Lower leg skin (tissue), 4 donors: Measurements from ENCODE around the gene CCDC66. TPM values are rescaled to one million over a fixed set of nuclear protein-coding genes. Genes with fewer than 3 reads are reported as not detected.
"Not testable (repeated sequence)": the region's sequence is repeated elsewhere in the genome, so short reads cannot be mapped to it uniquely, and the experiment has no call there.

ENCODE experiments used
- DNase-seq, 2 donors: peaks; one replicate each; pipeline ENCODE4 v3.0.0-alpha.2; 2019; ENCODE audit warnings: low spot score in 2 of 2
- H3K4me3 ChIP-seq: fragments of 200-600 bp; sonication (generic); 2 replicates; pipeline ENCODE4 v1.5.1; 2017; ENCODE audit warnings: mild to moderate bottlenecking, low read depth; ENCODE audit not compliant: poor library complexity, severe bottlenecking
- POLR2A ChIP-seq, 2 donors: fragments of 450-650 bp; IDR thresholded peaks; one replicate each; pipeline ENCODE4 v1.6.1; 2016 to 2017; ENCODE audit warnings: antibody characterized with exemption in 2 of 2, mild to moderate bottlenecking in 1 of 2, moderate library complexity in 1 of 2
- whole genome bisulfite sequencing, 2 donors: methylation state at CpG; one replicate each; pipeline ENCODE4 v1.1.5; 2018; 5-methylcytosine and 5-hydroxymethylcytosine counted together
- intact Hi-C: fragments of 100-400 bp; cut with DNase I; formaldehyde crosslinking; loops from one replicate; pipeline ENCODE4 v1.15.0; 2023; ENCODE audit warnings: low total_unique reads
- total RNA-seq, 4 donors: library from RNA; depleted of rRNA; stranded (reverse); fragments of >200 nt; gene quantifications; one replicate each; pipeline ENCODE4 v1.1.0, GENCODE V29; 2016
- TF ChIP-seq, protein P1 (sequence below), 3 donors: fragments of 450-650 bp; IDR thresholded peaks; one replicate each; pipeline ENCODE4 v1.5.1; 2016; ENCODE audit warnings: antibody characterized with exemption in 3 of 3, mild to moderate bottlenecking in 3 of 3, moderate library complexity in 2 of 3

CCDC66 gene
- total RNA-seq, 4 donors from 2014 or later = 13.4 to 37.5 (median 16.5) TPM

DNA sequence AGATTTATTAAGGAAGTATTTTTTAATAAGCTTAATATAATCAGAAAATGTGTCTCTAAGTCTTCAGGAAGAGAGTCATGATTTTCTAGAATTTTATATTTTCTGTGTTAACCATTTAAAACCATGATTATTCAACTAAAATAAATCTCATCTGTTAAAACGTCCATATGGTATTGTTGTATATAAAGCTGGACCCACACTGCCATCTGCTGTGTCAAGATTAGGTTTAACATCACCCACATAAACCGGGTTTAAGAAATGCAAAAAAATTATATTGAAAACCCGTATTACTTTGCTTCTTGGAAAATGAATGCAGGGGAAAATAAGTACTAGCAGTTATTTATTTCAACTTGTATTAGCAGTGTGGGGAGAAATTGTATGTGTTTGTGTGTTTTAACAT is 9.5 kb upstream of the CCDC66 start:
- no peak for DNase-seq
- 33 to 34% methylated on average over 3 of the region's 3 CpGs for WGBS, 2 donors
- intact Hi-C loops = no loop called here
- TF ChIP-seq, protein P1, sequence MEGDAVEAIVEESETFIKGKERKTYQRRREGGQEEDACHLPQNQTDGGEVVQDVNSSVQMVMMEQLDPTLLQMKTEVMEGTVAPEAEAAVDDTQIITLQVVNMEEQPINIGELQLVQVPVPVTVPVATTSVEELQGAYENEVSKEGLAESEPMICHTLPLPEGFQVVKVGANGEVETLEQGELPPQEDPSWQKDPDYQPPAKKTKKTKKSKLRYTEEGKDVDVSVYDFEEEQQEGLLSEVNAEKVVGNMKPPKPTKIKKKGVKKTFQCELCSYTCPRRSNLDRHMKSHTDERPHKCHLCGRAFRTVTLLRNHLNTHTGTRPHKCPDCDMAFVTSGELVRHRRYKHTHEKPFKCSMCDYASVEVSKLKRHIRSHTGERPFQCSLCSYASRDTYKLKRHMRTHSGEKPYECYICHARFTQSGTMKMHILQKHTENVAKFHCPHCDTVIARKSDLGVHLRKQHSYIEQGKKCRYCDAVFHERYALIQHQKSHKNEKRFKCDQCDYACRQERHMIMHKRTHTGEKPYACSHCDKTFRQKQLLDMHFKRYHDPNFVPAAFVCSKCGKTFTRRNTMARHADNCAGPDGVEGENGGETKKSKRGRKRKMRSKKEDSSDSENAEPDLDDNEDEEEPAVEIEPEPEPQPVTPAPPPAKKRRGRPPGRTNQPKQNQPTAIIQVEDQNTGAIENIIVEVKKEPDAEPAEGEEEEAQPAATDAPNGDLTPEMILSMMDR (IDR thresholded peaks at IDR 0.05) = no peak
- no peak for TF ChIP-seq POLR2A (IDR thresholded peaks at IDR 0.05)
- no peak overlapping the region for H3K4me3 ChIP-seq

GRCh38 chr3:56557831-56558170 is 826 bp downstream of the CCDC66 start:
- 13 to 15% methylated on average over 7 of the region's 7 CpGs for WGBS, 2 donors
- DNase-seq = no peak
- peak overlapping the region; percentile 54 for H3K4me3 ChIP-seq
- intact Hi-C loops = no loop called here
- TF ChIP-seq, protein P1 (IDR thresholded peaks at IDR 0.05) = no peak
- no peak for TF ChIP-seq POLR2A (IDR thresholded peaks at IDR 0.05)

GRCh38 chr3:56573501-56573900 is 16.5 kb downstream of the CCDC66 start:
- intact Hi-C loops = no loop called here

DNA sequence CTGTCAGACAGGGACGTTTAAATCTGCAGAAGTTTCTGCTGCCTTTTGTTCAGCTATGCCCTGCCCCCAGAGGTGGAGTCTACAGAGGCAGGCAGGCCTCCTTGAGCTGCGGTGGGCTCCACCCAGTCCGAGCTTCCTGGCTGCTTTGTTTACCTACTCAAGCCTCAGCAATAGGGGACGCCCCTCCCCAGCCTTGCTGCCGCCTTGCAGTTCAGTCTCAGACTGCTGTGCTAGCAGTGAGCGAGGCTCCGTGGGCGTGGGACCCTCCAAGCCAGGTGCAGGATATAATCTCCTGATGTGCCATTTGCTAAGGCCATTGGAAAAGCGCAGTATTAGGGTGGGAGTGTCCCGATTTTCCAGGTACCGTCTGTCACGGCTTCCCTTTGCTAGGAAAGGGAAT is 25.0 kb downstream of the CCDC66 start:
- H3K4me3 ChIP-seq, intact Hi-C loops, DNase-seq: not testable (repeated sequence)
- 94 to 98% methylated on average over 12 of the region's 12 CpGs for WGBS, 2 donors

More at GRCh38 chr3:56573501-56573900, 16.5 kb downstream of the CCDC66 start:
- no peak for TF ChIP-seq POLR2A (IDR thresholded peaks at IDR 0.05)
- TF ChIP-seq, protein P1 (IDR thresholded peaks at IDR 0.05) = no peak
- DNase-seq = no peak
- no peak overlapping the region for H3K4me3 ChIP-seq
- 85 to 93% methylated on average over 1 of the region's 1 CpG for WGBS, 2 donors

DNA sequence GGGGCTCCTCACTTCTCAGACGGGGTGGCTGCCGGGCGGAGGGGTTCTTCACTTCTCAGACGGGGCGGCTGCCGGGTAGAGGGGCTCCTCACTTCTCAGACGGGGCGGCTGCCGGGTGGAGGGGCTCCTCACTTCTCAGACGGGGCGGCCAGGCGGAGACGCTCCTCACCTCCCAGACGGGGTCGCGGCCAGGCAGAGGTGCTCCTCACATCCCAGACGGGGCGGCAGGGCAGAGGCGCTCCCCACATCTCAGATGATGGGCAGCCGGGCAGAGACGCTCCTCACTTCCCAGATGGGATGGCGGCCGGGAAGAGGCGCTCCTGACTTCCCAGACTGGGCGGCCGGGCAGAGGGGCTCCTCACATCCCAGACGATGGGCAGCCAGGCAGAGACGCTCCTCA is 27.3 kb downstream of the CCDC66 start:
- H3K4me3 ChIP-seq, DNase-seq, intact Hi-C loops: not testable (repeated sequence)
- 82 to 98% methylated on average over 12 to 24 of the region's 28 CpGs for WGBS, 2 donors

DNA sequence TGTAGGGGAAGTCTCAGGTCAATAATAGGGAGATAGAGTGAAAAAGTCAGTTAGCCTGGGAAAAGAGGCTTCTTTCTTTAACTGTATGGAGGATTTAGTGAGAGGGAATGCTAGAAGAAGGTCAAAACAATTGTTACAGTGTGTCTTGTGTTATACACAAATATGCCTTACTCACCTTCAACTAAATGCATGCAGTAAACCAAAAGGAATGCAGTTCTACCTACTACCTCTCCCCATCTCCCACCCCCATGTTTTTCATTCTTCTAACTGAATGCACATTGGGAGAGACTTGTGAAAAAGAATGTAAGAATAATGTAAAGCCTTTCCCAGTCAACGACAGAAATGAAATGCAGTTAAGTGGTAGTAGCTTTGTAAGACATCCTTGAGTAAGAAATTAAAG is 33.8 kb downstream of the CCDC66 start:
- WGBS, 2 donors = 48 to 53% methylated on average over 1 of the region's 1 CpG
- TF ChIP-seq POLR2A (IDR thresholded peaks at IDR 0.05) = no peak
- TF ChIP-seq, protein P1 (IDR thresholded peaks at IDR 0.05) = no peak
- DNase-seq = no peak
- intact Hi-C loops = no loop called here
- no peak overlapping the region for H3K4me3 ChIP-seq

GRCh38 chr3:56591262-56591661 is 34.3 kb downstream of the CCDC66 start:
- intact Hi-C loops = no loop called here
- DNase-seq = no peak
- no peak for TF ChIP-seq POLR2A (IDR thresholded peaks at IDR 0.05)
- TF ChIP-seq, protein P1 (IDR thresholded peaks at IDR 0.05) = no peak
- H3K4me3 ChIP-seq = no peak overlapping the region
- 56 to 60% methylated on average over 2 of the region's 2 CpGs for WGBS, 2 donors
